Memory B cell (primary cell): ENCODE measurements around the gene PUS10.
"Not testable (repeated sequence)": the region's sequence is repeated elsewhere in the genome, so short reads cannot be mapped to it uniquely, and the experiment has no call there.

Experiments used
- ATAC-seq: fragments of 150-1000 bp; cut with Tn5 transposase; 2 replicates; pipeline ENCODE4 v1.10.0; 2021; ENCODE audit warnings: low read depth, mild to moderate bottlenecking, moderate library complexity
- DNase-seq, 2 donors: peaks; one replicate each; pipeline ENCODE4 v3.0.0; 2022; ENCODE audit warnings: low spot score in 2 of 2
- H3K27ac Mint-ChIP-seq: one replicate; pipeline ENCODE4 v1.8.0; 2022; ENCODE audit warnings: mild to moderate bottlenecking, moderate library complexity, mixed read lengths
- H3K27me3 Mint-ChIP-seq: one replicate; pipeline ENCODE4 v1.8.0; 2022; ENCODE audit warnings: mixed read lengths
- H3K36me3 Mint-ChIP-seq: one replicate; pipeline ENCODE4 v1.8.0; 2022; ENCODE audit warnings: mild to moderate bottlenecking, mixed read lengths
- H3K4me1 Mint-ChIP-seq: one replicate; pipeline ENCODE4 v1.8.0; 2022; ENCODE audit warnings: mixed read lengths
- H3K4me3 Mint-ChIP-seq: one replicate; pipeline ENCODE4 v1.8.0; 2022; ENCODE audit warnings: mild to moderate bottlenecking, moderate library complexity, mixed read lengths
- H3K9me3 Mint-ChIP-seq: one replicate; pipeline ENCODE4 v1.8.0; 2022; ENCODE audit warnings: mixed read lengths

PUS10 gene

GRCh38 chr2:60954139-60954538, 63.9 kb downstream of the PUS10 start:
- Mint-ChIP-seq H3K4me3 (no peak overlapping the region), H3K27me3 (no peaks in the 10 kb centered on the region), H3K9me3 (no peaks in the 10 kb centered on the region), H3K27ac (no peak overlapping the region), H3K36me3 (peaks cover 16% of the 10 kb centered on the region), H3K4me1 (no peaks in the 10 kb centered on the region)
- DNase-seq (no peak), ATAC-seq (no peak)

- Mint-ChIP-seq H3K27ac (no peak overlapping the region), H3K4me3 (no peak overlapping the region), H3K36me3 (peaks cover 18% of the 10 kb centered on the region), H3K4me1 (no peaks in the 10 kb centered on the region), H3K27me3 (no peaks in the 10 kb centered on the region), H3K9me3 (no peaks in the 10 kb centered on the region)
- DNase-seq (no peak), ATAC-seq (no peak)
Measured at GRCh38 chr2:60948926-60949579, 69.0 kb downstream of the PUS10 start.

- Mint-ChIP-seq H3K9me3 (no peaks in the 10 kb centered on the region), H3K27ac (no peak overlapping the region), H3K27me3 (no peaks in the 10 kb centered on the region), H3K36me3 (peaks cover 10% of the 10 kb centered on the region), H3K4me1 (no peaks in the 10 kb centered on the region), H3K4me3 (no peak overlapping the region)
- DNase-seq (no peak), ATAC-seq (peak; percentile 22)
Measured at GRCh38 chr2:60948161-60948560, 69.9 kb downstream of the PUS10 start.

- H3K36me3 Mint-ChIP-seq, result peaks cover 9% of the 10 kb centered on the region
- no peaks in the 10 kb centered on the region for H3K27me3 Mint-ChIP-seq
- no peak for ATAC-seq
- H3K4me1 Mint-ChIP-seq, result no peaks in the 10 kb centered on the region
- no peak overlapping the region for H3K27ac Mint-ChIP-seq
- no peaks in the 10 kb centered on the region for H3K9me3 Mint-ChIP-seq
- H3K4me3 Mint-ChIP-seq, result no peak overlapping the region
- DNase-seq, result no peak
Measured at GRCh38 chr2:60947056-60947455, 71.0 kb downstream of the PUS10 start.

- H3K4me1 Mint-ChIP-seq, result no peaks in the 10 kb centered on the region
- ATAC-seq (no peak), DNase-seq (no peak)
- no peaks in the 10 kb centered on the region for H3K9me3 Mint-ChIP-seq
- H3K4me3 Mint-ChIP-seq, result no peak overlapping the region
- peaks cover 7% of the 10 kb centered on the region for H3K36me3 Mint-ChIP-seq
- no peak overlapping the region for H3K27ac Mint-ChIP-seq
- no peaks in the 10 kb centered on the region for H3K27me3 Mint-ChIP-seq
Measured at GRCh38 chr2:60945341-60945740, 72.7 kb downstream of the PUS10 start.

- H3K27ac Mint-ChIP-seq, result peak overlapping the region; percentile 33
- no peak overlapping the region for H3K4me3 Mint-ChIP-seq
- no peaks in the 10 kb centered on the region for H3K9me3 Mint-ChIP-seq
- H3K27me3 Mint-ChIP-seq, result no peaks in the 10 kb centered on the region
- peaks cover 32% of the 10 kb centered on the region for H3K36me3 Mint-ChIP-seq
- ATAC-seq, result no peak
- H3K4me1 Mint-ChIP-seq, result peaks cover 18% of the 10 kb centered on the region
- DNase-seq, result no peak
Measured at GRCh38 chr2:60939622-60940021, 78.4 kb downstream of the PUS10 start.

- H3K4me1 Mint-ChIP-seq, result peaks cover 28% of the 10 kb centered on the region
- H3K27me3 Mint-ChIP-seq, result no peaks in the 10 kb centered on the region
- no peak for ATAC-seq
- no peaks in the 10 kb centered on the region for H3K9me3 Mint-ChIP-seq
- H3K36me3 Mint-ChIP-seq, result peaks cover 36% of the 10 kb centered on the region
- H3K27ac Mint-ChIP-seq, result peak overlapping the region; percentile 45
- no peak overlapping the region for H3K4me3 Mint-ChIP-seq
- no peak for DNase-seq
Measured at GRCh38 chr2:60938301-60938700, 79.8 kb downstream of the PUS10 start.

GRCh38 chr2:60936757-60937156, 81.3 kb downstream of the PUS10 start:
- Mint-ChIP-seq H3K4me1 (peaks cover 36% of the 10 kb centered on the region), H3K9me3 (peaks cover 6% of the 10 kb centered on the region), H3K36me3 (peaks cover 49% of the 10 kb centered on the region), H3K27me3 (no peaks in the 10 kb centered on the region), H3K27ac (peak overlapping the region; percentile 45), H3K4me3 (no peak overlapping the region)
- no peak for DNase-seq
- ATAC-seq, result no peak

- peak overlapping the region; percentile 70 for H3K27ac Mint-ChIP-seq
- no peak for ATAC-seq
Measured at GRCh38 chr2:60934165-60934722, 83.8 kb downstream of the PUS10 start.

GRCh38 chr2:60932954-60933353, 85.1 kb downstream of the PUS10 start:
- peaks cover 35% of the 10 kb centered on the region for H3K4me1 Mint-ChIP-seq
- peaks cover 7% of the 10 kb centered on the region for H3K9me3 Mint-ChIP-seq
- ATAC-seq, result peak; percentile 62
- no peak for DNase-seq
- H3K27me3 Mint-ChIP-seq, result no peaks in the 10 kb centered on the region
- peaks cover 39% of the 10 kb centered on the region for H3K36me3 Mint-ChIP-seq
- peak overlapping the region; percentile 42 for H3K27ac Mint-ChIP-seq
- no peak overlapping the region for H3K4me3 Mint-ChIP-seq

More at GRCh38 chr2:60934165-60934722, 83.8 kb downstream of the PUS10 start:
- no peak for DNase-seq
- Mint-ChIP-seq H3K4me3 (no peak overlapping the region), H3K36me3 (peaks cover 48% of the 10 kb centered on the region), H3K27me3 (no peaks in the 10 kb centered on the region), H3K9me3 (peaks cover 7% of the 10 kb centered on the region), H3K4me1 (peaks cover 36% of the 10 kb centered on the region)

GRCh38 chr2:60932061-60932460, 86.0 kb downstream of the PUS10 start:
- DNase-seq, H3K9me3 Mint-ChIP-seq, H3K4me3 Mint-ChIP-seq, ATAC-seq, H3K27me3 Mint-ChIP-seq: not testable (repeated sequence)
- Mint-ChIP-seq H3K4me1 (peaks cover 32% of the 10 kb centered on the region), H3K27ac (peak overlapping the region; percentile 62), H3K36me3 (peaks cover 41% of the 10 kb centered on the region)

GRCh38 chr2:60926741-60927552, 91.1 kb downstream of the PUS10 start:
- H3K36me3 Mint-ChIP-seq, result peaks cover 39% of the 10 kb centered on the region
- DNase-seq, result no peak
- ATAC-seq, result peak; percentile 87
- no peak overlapping the region for H3K4me3 Mint-ChIP-seq
- no peaks in the 10 kb centered on the region for H3K27me3 Mint-ChIP-seq
- H3K27ac Mint-ChIP-seq, result peak overlapping the region; percentile 56
- peaks cover 2% of the 10 kb centered on the region for H3K9me3 Mint-ChIP-seq
- peaks cover 24% of the 10 kb centered on the region for H3K4me1 Mint-ChIP-seq

GRCh38 chr2:60925994-60926740, 91.9 kb downstream of the PUS10 start:
- Mint-ChIP-seq H3K27me3 (no peaks in the 10 kb centered on the region), H3K9me3 (no peaks in the 10 kb centered on the region), H3K4me3 (no peak overlapping the region), H3K27ac (peak overlapping the region; percentile 56), H3K36me3 (peaks cover 38% of the 10 kb centered on the region), H3K4me1 (peaks cover 24% of the 10 kb centered on the region)
- DNase-seq, result no peak
- ATAC-seq, result no peak

GRCh38 chr2:60907329-60907728, 110.7 kb downstream of the PUS10 start:
- no peak overlapping the region for H3K4me3 Mint-ChIP-seq
- H3K36me3 Mint-ChIP-seq, result peaks cover 25% of the 10 kb centered on the region
- DNase-seq (no peak), ATAC-seq (no peak)
- H3K4me1 Mint-ChIP-seq, result peaks cover 11% of the 10 kb centered on the region
- no peaks in the 10 kb centered on the region for H3K9me3 Mint-ChIP-seq
- no peak overlapping the region for H3K27ac Mint-ChIP-seq
- no peaks in the 10 kb centered on the region for H3K27me3 Mint-ChIP-seq
